Left lung (tissue), 10 donors: ENCODE measurements around the gene RBMS3. TPM values are rescaled to one million over a fixed set of nuclear protein-coding genes. Genes with fewer than 3 reads are reported as not detected.

ENCODE experiments used
- ATAC-seq: fragments of 200-7000 bp; cut with Tn5 transposase; one replicate; pipeline ENCODE4 v1.9.1; 2020; ENCODE audit warnings: moderate library complexity
- DNase-seq, 4 donors: peaks; one replicate each; pipeline ENCODE4 v3.0.0-alpha.2; 2013 to 2020
- H3K27ac ChIP-seq, 2 donors: fragments of 200-600 bp; sonication (generic) in 1 of 2; one replicate each; pipeline versions ENCODE4 v1.5.0 to v1.8.0; 2020 to 2021
- H3K27me3 ChIP-seq, 2 donors: fragments of 200-600 bp; sonication (generic) in 1 of 2; one replicate each; pipeline versions ENCODE4 v1.5.0 to v1.8.0; 2020 to 2021
- H3K36me3 ChIP-seq, 2 donors: fragments of 200-600 bp; sonication (generic) in 1 of 2; one replicate each; pipeline versions ENCODE4 v1.5.0 to v1.8.0; 2020 to 2021
- H3K4me1 ChIP-seq, 2 donors: fragments of 200-600 bp; one replicate each; pipeline ENCODE4 v1.8.0; 2021
- H3K4me3 ChIP-seq, 2 donors: fragments of 200-600 bp; sonication (generic) in 1 of 2; one replicate each; pipeline versions ENCODE4 v1.5.0 to v1.8.0; 2020 to 2021; ENCODE audit warnings: mild to moderate bottlenecking in 1 of 2
- H3K9me3 ChIP-seq, 2 donors: fragments of 200-600 bp; sonication (generic) in 1 of 2; one replicate each; pipeline versions ENCODE4 v1.5.0 to v1.8.0; 2020 to 2021
- CTCF ChIP-seq, 2 donors: fragments of 200-600 bp; sonication (generic) in 1 of 2; IDR thresholded peaks; one replicate each; pipeline versions ENCODE4 v1.5.0 to v1.8.0; 2021; ENCODE audit warnings: antibody characterized with exemption in 2 of 2
- intact Hi-C, 2 donors: fragments of 100-400 bp; cut with DNase I; formaldehyde crosslinking; loops; one replicate each; pipeline versions ENCODE4 v1.11.2 to v1.14.2; 2022
- polyA plus RNA-seq, 6 donors: library from polyadenylated mRNA; unstranded; fragments of 120-200 nt; gene quantifications; one replicate each; pipeline ENCODE4 v1.2.1, GENCODE V29; 2013; ENCODE audit not compliant: insufficient read length in 6 of 6
- total RNA-seq, 2 donors: library from RNA; stranded (reverse); fragmentation: NEBNext Ultra II Directional; extraction: Animal tissue kit (Norgen Biotek cat#: 25700); gene quantifications; one replicate each; pipeline ENCODE4 v1.2.1, GENCODE V29; 2021
- donor health status: DM: no; HTN: yes; CAD: no.
- donor health status: DM: no; HTN: no; CAD: no.

RBMS3 gene
- total and polyA plus RNA-seq, 8 donors, result 27.1 to 51.6 (median 37.6) TPM

DNA sequence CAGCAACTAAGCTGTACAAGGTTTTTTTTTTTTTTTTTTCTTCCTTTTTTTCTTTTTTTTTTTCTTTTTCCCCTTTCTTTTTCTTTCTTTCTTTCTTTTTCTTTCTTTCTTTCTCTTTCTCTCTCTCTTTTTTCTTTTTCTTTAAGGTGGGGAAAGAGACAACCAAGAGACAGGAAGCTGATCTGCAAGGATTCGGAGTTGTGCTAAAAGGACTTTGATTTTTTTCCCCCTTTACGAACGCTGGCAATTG is 148 bp downstream of the RBMS3 start:
- peak overlapping the region; percentile 51 to 52 for H3K4me3 ChIP-seq
- H3K27me3 ChIP-seq, result no peaks in the 10 kb centered on the region
- H3K27ac ChIP-seq, result peak overlapping the region; percentile 76 to 87
- H3K9me3 ChIP-seq, result no peaks in the 10 kb centered on the region
- no peak for DNase-seq
- no peak for ATAC-seq
- H3K36me3 ChIP-seq, result no peaks in the 10 kb centered on the region
- TF ChIP-seq CTCF (IDR thresholded peaks at IDR 0.05), result no peak
- H3K4me1 ChIP-seq, result no peaks in the 10 kb centered on the region
- intact Hi-C loops, result no loop called here

- intact Hi-C loops, result no loop called here
- peak; percentile 52 for ATAC-seq
- Histone ChIP-seq H3K9me3 (no peaks in the 10 kb centered on the region), H3K4me3 (peak overlapping the region; percentile 51 to 52), H3K27me3 (no peaks in the 10 kb centered on the region), H3K27ac (peak overlapping the region; percentile 76 to 87), H3K4me1 (no peaks in the 10 kb centered on the region), H3K36me3 (no peaks in the 10 kb centered on the region)
- TF ChIP-seq CTCF (IDR thresholded peaks at IDR 0.05), result no peak
- peak in 2 of 4 donors; percentile 45 to 55 for DNase-seq
Measured at GRCh38 chr3:29281344-29282241, 722 bp downstream of the RBMS3 start.

DNA sequence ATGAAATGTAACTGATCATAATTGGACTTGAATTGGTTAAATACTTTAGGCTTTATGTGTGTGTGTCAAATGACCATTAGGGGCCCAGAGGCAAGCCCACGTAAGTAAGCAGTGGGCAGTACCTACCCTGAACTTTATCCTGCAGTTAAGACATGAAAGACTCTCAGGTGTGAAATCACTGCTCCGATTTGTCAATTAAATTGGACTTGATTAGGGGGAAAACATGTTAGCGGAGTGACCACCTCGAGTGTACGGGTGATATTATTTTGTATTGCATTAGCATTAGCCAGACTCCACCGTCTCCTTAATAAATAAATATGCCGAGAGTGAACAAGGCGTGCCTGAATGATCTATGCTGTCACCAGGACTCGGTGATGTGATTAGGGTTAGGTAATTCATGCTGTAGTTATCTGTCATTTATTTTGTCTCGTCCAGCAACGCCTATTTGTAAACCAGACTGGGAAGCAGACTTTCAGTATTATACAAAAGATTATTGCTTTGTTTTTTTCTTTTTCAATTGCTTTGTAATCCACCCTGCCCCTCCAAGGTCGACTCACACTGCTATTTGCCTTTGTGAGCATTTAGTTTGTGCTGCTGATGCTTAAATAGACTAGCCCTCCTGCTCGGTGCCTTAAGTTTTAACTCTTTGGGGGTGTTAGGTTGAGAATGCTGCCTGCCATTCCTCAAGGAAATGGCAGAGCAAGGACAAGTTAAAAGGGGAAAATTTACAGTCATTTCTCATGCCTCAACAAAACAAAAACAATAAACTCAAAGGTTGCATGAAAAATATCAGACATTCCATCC is 1.8 kb downstream of the RBMS3 start:
- TF ChIP-seq CTCF (IDR thresholded peaks at IDR 0.05), result no peak
- DNase-seq (peak in 2 of 4 donors; percentile 51 to 61), ATAC-seq (peak; percentile 27)
- peak overlapping the region; percentile 76 to 87 for H3K27ac ChIP-seq
- no peaks in the 10 kb centered on the region for H3K9me3 ChIP-seq
- H3K36me3 ChIP-seq, result no peaks in the 10 kb centered on the region
- H3K4me3 ChIP-seq, result peak overlapping the region; percentile 51 to 52
- H3K4me1 ChIP-seq, result no peaks in the 10 kb centered on the region
- intact Hi-C loops, result no loop called here
- no peaks in the 10 kb centered on the region for H3K27me3 ChIP-seq

- no peak for TF ChIP-seq CTCF (IDR thresholded peaks at IDR 0.05)
- Histone ChIP-seq H3K27ac (peak overlapping the region; percentile 76 to 87), H3K36me3 (no peaks in the 10 kb centered on the region), H3K4me3 (peak overlapping the region; percentile 51 to 52), H3K4me1 (no peaks in the 10 kb centered on the region), H3K9me3 (no peaks in the 10 kb centered on the region), H3K27me3 (no peaks in the 10 kb centered on the region)
- intact Hi-C loops, result no loop called here
- DNase-seq (peak in 1 of 4 donors; percentile 35), ATAC-seq (no peak)
Measured at GRCh38 chr3:29283231-29284119, 2.6 kb downstream of the RBMS3 start.
